ENCODE measurements around the gene AGRN.

AGRN gene

GRCh38 chr1:1041873-1042272, 22.0 kb downstream of the AGRN start:
- no peak for DNase-seq (ENCODE audit: low spot score)
- no peak for TF ChIP-seq CTCF (IDR thresholded peaks at IDR 0.05; ENCODE audit: extremely low read depth, missing control alignments)

GRCh38 chr1:1042835-1043234, 22.9 kb downstream of the AGRN start:
- DNase-seq (ENCODE audit: low spot score): no peak
- TF ChIP-seq CTCF (IDR thresholded peaks at IDR 0.05; ENCODE audit: extremely low read depth, missing control alignments): no peak

DNA sequence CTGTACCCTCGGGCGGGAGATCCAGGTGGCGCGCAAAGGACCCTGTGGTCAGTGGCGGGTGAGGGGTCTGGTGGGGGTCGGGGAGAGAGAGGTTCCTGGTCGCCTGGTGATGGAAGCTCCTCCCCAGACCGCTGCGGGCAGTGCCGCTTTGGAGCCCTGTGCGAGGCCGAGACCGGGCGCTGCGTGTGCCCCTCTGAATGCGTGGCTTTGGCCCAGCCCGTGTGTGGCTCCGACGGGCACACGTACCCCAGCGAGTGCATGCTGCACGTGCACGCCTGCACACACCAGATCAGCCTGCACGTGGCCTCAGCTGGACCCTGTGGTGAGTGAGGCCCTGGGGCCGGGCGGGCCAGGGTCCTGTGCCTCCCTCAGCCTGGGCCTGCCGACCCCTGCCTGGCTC, 23.5 kb downstream of the AGRN start:
- DNase-seq (ENCODE audit: low spot score): no peak
- no peak for TF ChIP-seq CTCF (IDR thresholded peaks at IDR 0.05; ENCODE audit: extremely low read depth, missing control alignments)

DNA sequence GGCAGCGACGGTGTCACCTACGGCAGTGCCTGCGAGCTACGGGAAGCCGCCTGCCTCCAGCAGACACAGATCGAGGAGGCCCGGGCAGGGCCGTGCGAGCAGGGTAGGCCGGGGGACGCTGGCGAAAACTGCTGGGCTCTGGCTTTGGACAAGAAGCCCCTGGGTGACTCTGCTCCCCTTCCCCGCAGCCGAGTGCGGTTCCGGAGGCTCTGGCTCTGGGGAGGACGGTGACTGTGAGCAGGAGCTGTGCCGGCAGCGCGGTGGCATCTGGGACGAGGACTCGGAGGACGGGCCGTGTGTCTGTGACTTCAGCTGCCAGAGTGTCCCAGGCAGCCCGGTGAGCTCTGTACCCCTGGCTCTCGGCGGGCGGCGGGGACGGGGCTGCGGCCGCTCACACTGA, 24.0 kb downstream of the AGRN start:
- TF ChIP-seq CTCF (IDR thresholded peaks at IDR 0.05; ENCODE audit: extremely low read depth, missing control alignments): no peak
- DNase-seq (ENCODE audit: low spot score): no peak

DNA sequence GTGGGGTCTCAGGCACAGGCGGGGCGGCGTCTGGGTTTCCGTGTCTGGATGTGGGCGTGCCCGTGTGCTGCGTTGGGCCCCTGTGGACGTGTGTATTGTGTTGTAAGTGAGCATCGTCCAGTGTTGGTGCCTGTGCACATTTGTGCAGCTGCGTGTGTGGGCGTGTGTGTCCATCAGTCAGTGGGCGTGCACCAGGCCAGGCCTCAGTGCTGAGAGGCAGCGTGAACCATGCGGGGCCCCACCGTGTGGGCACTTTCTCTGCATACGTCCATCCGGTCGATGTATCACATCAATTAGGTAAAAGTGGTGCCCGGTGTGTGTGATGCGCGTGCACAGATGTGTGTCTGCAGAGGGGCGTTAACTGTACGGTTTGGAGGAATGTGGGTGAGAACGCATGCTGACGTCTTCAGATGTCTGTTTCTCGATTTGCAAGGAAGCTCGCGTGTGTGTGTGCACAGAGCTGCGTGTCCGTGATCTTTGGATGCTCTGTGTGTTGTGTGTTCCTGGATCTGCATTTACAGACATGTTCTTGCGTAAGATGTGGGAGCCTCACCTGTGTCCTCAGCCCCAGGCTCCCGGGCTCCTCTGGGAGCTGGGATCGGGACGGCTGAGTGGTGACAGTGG, 24.6 kb downstream of the AGRN start:
- no peak for DNase-seq (ENCODE audit: low spot score)
- no peak for TF ChIP-seq CTCF (IDR thresholded peaks at IDR 0.05; ENCODE audit: extremely low read depth, missing control alignments)

- no peak for TF ChIP-seq CTCF (IDR thresholded peaks at IDR 0.05; ENCODE audit: extremely low read depth, missing control alignments)
- DNase-seq (ENCODE audit: low spot score): no peak
Measured at GRCh38 chr1:1045129-1045528, 25.2 kb downstream of the AGRN start.

DNA sequence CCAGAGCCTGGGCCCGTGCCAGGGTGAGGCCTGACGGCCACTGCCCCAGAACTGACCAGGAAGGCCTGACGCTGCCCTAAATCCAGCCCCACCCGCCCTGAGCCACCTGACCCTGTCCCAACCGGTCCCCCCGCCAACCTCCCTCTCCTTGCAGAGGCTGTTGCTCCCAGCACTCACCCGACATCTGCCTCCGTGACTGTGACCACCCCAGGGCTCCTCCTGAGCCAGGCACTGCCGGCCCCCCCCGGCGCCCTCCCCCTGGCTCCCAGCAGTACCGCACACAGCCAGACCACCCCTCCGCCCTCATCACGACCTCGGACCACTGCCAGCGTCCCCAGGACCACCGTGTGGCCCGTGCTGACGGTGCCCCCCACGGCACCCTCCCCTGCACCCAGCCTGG, 26.3 kb downstream of the AGRN start:
- no peak for DNase-seq (ENCODE audit: low spot score)

More for the DNA sequence above, 26.3 kb downstream of the AGRN start:
- TF ChIP-seq CTCF (IDR thresholded peaks at IDR 0.05; ENCODE audit: extremely low read depth, missing control alignments): no peak

Data from GM20000 (cell line).